ENCODE data around the gene FNBP1. TPM values are rescaled to one million over a fixed set of nuclear protein-coding genes. Genes with fewer than 3 reads are reported as not detected.
"Not testable (repeated sequence)": the region's sequence is repeated elsewhere in the genome, so short reads cannot be mapped to it uniquely, and the experiment has no call there.

The FNBP1 gene
- total RNA-seq, 2 experiments from 2014 or later = 153 to 167 TPM

GRCh38 chr9:130009546-130009945 lies 33.4 kb downstream of the FNBP1 start:
- CTCF ChIA-PET = interaction anchor here (1.5 to 2.2 kb wide), 2 partner anchors 9 to 121 kb away, joined by 4 to 6 read pairs; no protein-coding TSS in a partner anchor
- H3K27ac Mint-ChIP-seq = peak overlapping the region; percentile 94
- H3K4me3 Mint-ChIP-seq; H3K9me3 Mint-ChIP-seq (ENCODE audit: low read depth); DNase-seq; ATAC-seq; H3K27me3 Mint-ChIP-seq: not testable (repeated sequence)
- H3K36me3 Mint-ChIP-seq = peaks cover 35% of the 10 kb centered on the region
- peaks cover 67% of the 10 kb centered on the region for H3K4me1 Mint-ChIP-seq

GRCh38 chr9:130008538-130008937 lies 34.5 kb downstream of the FNBP1 start:
- Mint-ChIP-seq H3K4me1 (peaks cover 69% of the 10 kb centered on the region), H3K27me3 (no peaks in the 10 kb centered on the region), H3K4me3 (peak overlapping the region; percentile 4), H3K27ac (peak overlapping the region; percentile 94), H3K36me3 (peaks cover 35% of the 10 kb centered on the region), H3K9me3 (ENCODE audit: low read depth) (peaks cover 2% of the 10 kb centered on the region)
- ATAC-seq = no peak
- DNase-seq = no peak
- CTCF ChIA-PET = interaction anchor here (1.0 to 2.4 kb wide), 6 partner anchors 9 to 123 kb away, joined by 3 to 11 read pairs (median 4); no protein-coding TSS in a partner anchor

- ATAC-seq; H3K9me3 Mint-ChIP-seq (ENCODE audit: low read depth); DNase-seq; H3K27me3 Mint-ChIP-seq: not testable (repeated sequence)
- H3K4me3 Mint-ChIP-seq = peak overlapping the region; percentile 76
- peaks cover 34% of the 10 kb centered on the region for H3K36me3 Mint-ChIP-seq
- peak overlapping the region; percentile 94 for H3K27ac Mint-ChIP-seq
- CTCF ChIA-PET = interaction anchor here (0.8 to 2.4 kb wide), 3 partner anchors 10 to 121 kb away, joined by 3 to 11 read pairs (median 4); no protein-coding TSS in a partner anchor
- H3K4me1 Mint-ChIP-seq = peaks cover 72% of the 10 kb centered on the region
Measured at GRCh38 chr9:130006952-130007351, 36.0 kb downstream of the FNBP1 start.

GRCh38 chr9:130003943-130004552 lies 38.9 kb downstream of the FNBP1 start:
- H3K4me3 Mint-ChIP-seq = no peak overlapping the region
- ATAC-seq (no peak), DNase-seq (no peak)
- H3K27me3 Mint-ChIP-seq = no peaks in the 10 kb centered on the region
- CTCF ChIA-PET = interaction anchor here (1.3 to 1.9 kb wide), 2 partner anchors 11 to 15 kb away, joined by 3 to 9 read pairs; no protein-coding TSS in a partner anchor
- peaks cover 34% of the 10 kb centered on the region for H3K36me3 Mint-ChIP-seq
- peaks cover 76% of the 10 kb centered on the region for H3K4me1 Mint-ChIP-seq
- H3K9me3 Mint-ChIP-seq (ENCODE audit: low read depth) = no peaks in the 10 kb centered on the region
- H3K27ac Mint-ChIP-seq = peak overlapping the region; percentile 40

GRCh38 chr9:130002320-130002719 lies 40.7 kb downstream of the FNBP1 start:
- H3K4me3 Mint-ChIP-seq = no peak overlapping the region
- peak overlapping the region; percentile 38 for H3K27ac Mint-ChIP-seq
- peaks cover 39% of the 10 kb centered on the region for H3K36me3 Mint-ChIP-seq
- no peaks in the 10 kb centered on the region for H3K9me3 Mint-ChIP-seq (ENCODE audit: low read depth)
- no peaks in the 10 kb centered on the region for H3K27me3 Mint-ChIP-seq
- peaks cover 78% of the 10 kb centered on the region for H3K4me1 Mint-ChIP-seq
- ATAC-seq (no peak), DNase-seq (no peak)
- CTCF ChIA-PET = interaction anchor here (1.1 kb wide), 1 partner anchor 33 kb away, joined by 3 read pairs; no protein-coding TSS in a partner anchor

- Mint-ChIP-seq H3K27ac (peak overlapping the region; percentile 52), H3K27me3 (no peaks in the 10 kb centered on the region), H3K9me3 (ENCODE audit: low read depth) (no peaks in the 10 kb centered on the region), H3K4me1 (peaks cover 75% of the 10 kb centered on the region), H3K4me3 (no peak overlapping the region), H3K36me3 (peaks cover 37% of the 10 kb centered on the region)
- ATAC-seq = no peak
- CTCF ChIA-PET = interaction anchor here (0.6 to 1.7 kb wide), 5 partner anchors 9 to 508 kb away, joined by 3 to 6 read pairs (median 3); no protein-coding TSS in a partner anchor
- DNase-seq = no peak
Measured at GRCh38 chr9:130001190-130001589, 41.8 kb downstream of the FNBP1 start.

GRCh38 chr9:129999141-129999510 lies 43.9 kb downstream of the FNBP1 start:
- no peaks in the 10 kb centered on the region for H3K9me3 Mint-ChIP-seq (ENCODE audit: low read depth)
- H3K36me3 Mint-ChIP-seq = peaks cover 37% of the 10 kb centered on the region
- no peaks in the 10 kb centered on the region for H3K27me3 Mint-ChIP-seq
- DNase-seq (no peak), ATAC-seq (no peak)
- H3K4me1 Mint-ChIP-seq = peaks cover 80% of the 10 kb centered on the region
- CTCF ChIA-PET = interaction anchor here (0.7 to 3.3 kb wide), 7 partner anchors 10 to 114 kb away, joined by 3 to 14 read pairs (median 3); no protein-coding TSS in a partner anchor
- H3K4me3 Mint-ChIP-seq = no peak overlapping the region
- H3K27ac Mint-ChIP-seq = peak overlapping the region; percentile 86

GRCh38 chr9:129998491-129999140 lies 44.4 kb downstream of the FNBP1 start:
- H3K36me3 Mint-ChIP-seq = peaks cover 39% of the 10 kb centered on the region
- CTCF ChIA-PET = interaction anchor here (0.7 to 3.3 kb wide), 6 partner anchors 12 to 113 kb away, joined by 3 to 14 read pairs (median 3); no protein-coding TSS in a partner anchor
- H3K4me3 Mint-ChIP-seq = peak overlapping the region; percentile 37
- ATAC-seq = peak; percentile 24
- peak overlapping the region; percentile 86 for H3K27ac Mint-ChIP-seq
- DNase-seq = no peak
- H3K27me3 Mint-ChIP-seq = no peaks in the 10 kb centered on the region
- peaks cover 81% of the 10 kb centered on the region for H3K4me1 Mint-ChIP-seq
- H3K9me3 Mint-ChIP-seq (ENCODE audit: low read depth) = no peaks in the 10 kb centered on the region

- not testable (repeated sequence) for H3K9me3 Mint-ChIP-seq (ENCODE audit: low read depth); H3K4me3 Mint-ChIP-seq; H3K27me3 Mint-ChIP-seq; ATAC-seq; DNase-seq
- CTCF ChIA-PET = interaction anchor here (1.1 to 3.3 kb wide), 3 partner anchors 9 to 40 kb away, joined by 3 to 14 read pairs (median 10); no protein-coding TSS in a partner anchor
- Mint-ChIP-seq H3K27ac (peak overlapping the region; percentile 52), H3K4me1 (peaks cover 78% of the 10 kb centered on the region), H3K36me3 (peaks cover 37% of the 10 kb centered on the region)
Measured at GRCh38 chr9:129997706-129998105, 45.3 kb downstream of the FNBP1 start.

GRCh38 chr9:129996161-129996830 lies 46.7 kb downstream of the FNBP1 start:
- CTCF ChIA-PET = interaction anchor here (1.1 to 3.2 kb wide), 5 partner anchors 10 to 64 kb away, joined by 3 to 10 read pairs (median 4); no protein-coding TSS in a partner anchor
- H3K4me3 Mint-ChIP-seq = peak overlapping the region; percentile 60
- ATAC-seq (no peak), DNase-seq (no peak)
- H3K27ac Mint-ChIP-seq = peak overlapping the region; percentile 85
- peaks cover 77% of the 10 kb centered on the region for H3K4me1 Mint-ChIP-seq
- H3K27me3 Mint-ChIP-seq = no peaks in the 10 kb centered on the region
- no peaks in the 10 kb centered on the region for H3K9me3 Mint-ChIP-seq (ENCODE audit: low read depth)
- H3K36me3 Mint-ChIP-seq = peaks cover 38% of the 10 kb centered on the region

- Mint-ChIP-seq H3K9me3 (ENCODE audit: low read depth) (no peaks in the 10 kb centered on the region), H3K27ac (peak overlapping the region; percentile 85), H3K27me3 (no peaks in the 10 kb centered on the region), H3K4me1 (peaks cover 77% of the 10 kb centered on the region), H3K36me3 (peaks cover 39% of the 10 kb centered on the region), H3K4me3 (peak overlapping the region; percentile 60)
- peak; percentile 60 for DNase-seq
- CTCF ChIA-PET = interaction anchor here (1.1 to 3.2 kb wide), 5 partner anchors 9 to 63 kb away, joined by 3 to 10 read pairs (median 4); no protein-coding TSS in a partner anchor
- peak; percentile 63 for ATAC-seq
Measured at GRCh38 chr9:129995409-129996160, 47.4 kb downstream of the FNBP1 start.

- H3K36me3 Mint-ChIP-seq = peaks cover 40% of the 10 kb centered on the region
- peak overlapping the region; percentile 85 for H3K27ac Mint-ChIP-seq
- H3K9me3 Mint-ChIP-seq (ENCODE audit: low read depth) = no peaks in the 10 kb centered on the region
- peaks cover 77% of the 10 kb centered on the region for H3K4me1 Mint-ChIP-seq
- CTCF ChIA-PET = interaction anchor here (0.6 to 3.2 kb wide), 5 partner anchors 37 to 113 kb away, joined by 3 to 12 read pairs (median 3); no protein-coding TSS in a partner anchor
- ATAC-seq (no peak), DNase-seq (no peak)
- H3K4me3 Mint-ChIP-seq = peak overlapping the region; percentile 60
- no peaks in the 10 kb centered on the region for H3K27me3 Mint-ChIP-seq
Measured at GRCh38 chr9:129994882-129995281, 48.1 kb downstream of the FNBP1 start.
